ENCODE results near the gene OR9Q1. TPM values are rescaled to one million over a fixed set of nuclear protein-coding genes. Genes with fewer than 3 reads are reported as not detected.

OR9Q1 gene
- total and polyA plus RNA-seq, 2 of the 13 experiments (the other 11 are each of a cell fraction or from before 2014, with no cell fraction given) = not detected

- TF ChIP-seq AFF4 (CRISPR knock-in tag; IDR thresholded peaks at IDR 0.05) (no peak), ZNF790 (CRISPR knock-in tag; IDR thresholded peaks at IDR 0.05; ENCODE audit: borderline replicate concordance) (no peak), ZNF333 (CRISPR knock-in tag; IDR thresholded peaks at IDR 0.05; ENCODE audit: borderline replicate concordance) (no peak), ZKSCAN1 (IDR thresholded peaks at IDR 0.05; ENCODE audit: low read length) (no peak), MED1 (CRISPR knock-in tag; IDR thresholded peaks at IDR 0.05) (peak; percentile 80), ZNF281 (CRISPR knock-in tag; IDR thresholded peaks at IDR 0.05; ENCODE audit: borderline replicate concordance) (peak; percentile 60; the same call in 1 of the 2 replicates), ELF3 (CRISPR knock-in tag; IDR thresholded peaks at IDR 0.05) (peak; percentile 83; the same call in 1 of the 2 replicates), MYPOP (CRISPR knock-in tag; IDR thresholded peaks at IDR 0.05) (peak; percentile 50; the same call in 1 of the 2 replicates), DNMT1 (CRISPR knock-in tag; IDR thresholded peaks at IDR 0.05) (no peak), CEBPG (CRISPR knock-in tag; IDR thresholded peaks at IDR 0.05) (peak; percentile 89), ZNF556 (CRISPR knock-in tag; IDR thresholded peaks at IDR 0.05; ENCODE audit: borderline replicate concordance) (peak; percentile 80; the same call in 1 of the 2 replicates), TCF7L2 (IDR thresholded peaks at IDR 0.05; ENCODE audit: low read depth, low read length) (peak; percentile 76), SP1 (IDR thresholded peaks at IDR 0.05) (no peak), SP1 (CRISPR knock-in tag; IDR thresholded peaks at IDR 0.05) (no peak; the same call in 1 of the 2 replicates), FOXJ3 (CRISPR knock-in tag; IDR thresholded peaks at IDR 0.05; ENCODE audit: borderline replicate concordance) (peak; percentile 94; the same call in 1 of the 2 replicates), ZEB1 (IDR thresholded peaks at IDR 0.05; ENCODE audit: insufficient replicate concordance, low read depth) (peak; percentile 82), HOMEZ (CRISPR knock-in tag; IDR thresholded peaks at IDR 0.05; ENCODE audit: low read depth) (peak; percentile 74; the same call in 1 of the 2 replicates), AKAP8 (CRISPR knock-in tag; IDR thresholded peaks at IDR 0.05) (0 out of 2 replicates have a peak, but pooled peaks have one; percentile 67), SP5 (CRISPR knock-in tag; IDR thresholded peaks at IDR 0.05; ENCODE audit: borderline replicate concordance, low read depth) (peak; percentile 64; the same call in 1 of the 2 replicates)
These were observed 141.9 kb downstream of the OR9Q1 start (continued) for GRCh38 chr11:58165504-58166106.
